Epithelial cell of esophagus (primary cell): ENCODE measurements around the gene CSNK1E.

Source experiments
- DNase-seq: peaks from one replicate; pipeline ENCODE4 v3.0.0; 2010; ENCODE audit warnings: low read depth
- H3K4me3 ChIP-seq: 2 replicates; pipeline ENCODE4 v1.5.1; 2011; ENCODE audit warnings: mild to moderate bottlenecking, low read length, control low read depth
- CTCF ChIP-seq: IDR thresholded peaks from 2 replicates; pipeline ENCODE4 v1.5.1; 2011; ENCODE audit warnings: low read depth, mild to moderate bottlenecking, low read length, control low read depth, inconsistent platforms; ENCODE audit not compliant: insufficient read depth; ENCODE audit errors: missing control alignments

The CSNK1E gene

GRCh38 chr22:38295339-38295738 is 21.9 kb downstream of the CSNK1E start:
- H3K4me3 ChIP-seq = no peak overlapping the region
- DNase-seq = no peak
- no peak for TF ChIP-seq CTCF

- no peak for TF ChIP-seq CTCF
- no peak overlapping the region for H3K4me3 ChIP-seq
- DNase-seq = no peak
Observed at GRCh38 chr22:38294193-38294592, 23.0 kb downstream of the CSNK1E start.

- no peak for TF ChIP-seq CTCF
- no peak overlapping the region for H3K4me3 ChIP-seq
- DNase-seq = no peak
Observed at GRCh38 chr22:38292694-38293093, 24.5 kb downstream of the CSNK1E start.

GRCh38 chr22:38291201-38291777 is 25.9 kb downstream of the CSNK1E start:
- TF ChIP-seq CTCF = no peak
- H3K4me3 ChIP-seq = no peak overlapping the region
- no peak for DNase-seq

- TF ChIP-seq CTCF = no peak
- DNase-seq = no peak
- H3K4me3 ChIP-seq = no peak overlapping the region
Observed at GRCh38 chr22:38290347-38290746, 26.9 kb downstream of the CSNK1E start.

- no peak for TF ChIP-seq CTCF
- DNase-seq = no peak
- H3K4me3 ChIP-seq = no peak overlapping the region
Observed at GRCh38 chr22:38289583-38290082, 27.6 kb downstream of the CSNK1E start.

GRCh38 chr22:38286915-38287669 is 30.1 kb downstream of the CSNK1E start:
- no peak for DNase-seq
- TF ChIP-seq CTCF = no peak
- no peak overlapping the region for H3K4me3 ChIP-seq
